ENCODE results near the gene ADAMTS4. TPM values are rescaled to one million over a fixed set of nuclear protein-coding genes. Genes with fewer than 3 reads are reported as not detected.
A peak's percentile ranks its signal among the peaks of the same experiment; 100 is the strongest.

Gene ADAMTS4
- total and polyA plus RNA-seq, 9 of the 15 experiments (the other 6 are each of a cell fraction or from before 2014, with no cell fraction given): 0.07 to 3.7 (median 0.41) TPM

- no peak for TF ChIP-seq ZNF609 (CRISPR knock-in tag; IDR thresholded peaks at IDR 0.05; ENCODE audit: borderline replicate concordance)
- 0 out of 2 replicates have a peak, but pooled peaks have one; percentile 31 for TF ChIP-seq OTX1 (CRISPR knock-in tag; IDR thresholded peaks at IDR 0.05)
- TF ChIP-seq YY1 (IDR thresholded peaks at IDR 0.05; ENCODE audit: borderline replicate concordance in 1 of 3, control insufficient read depth in 1 of 3, extremely low read depth in 1 of 3, insufficient read depth in 3 of 3, insufficient read length in 1 of 3, insufficient replicate concordance in 2 of 3, low read depth in 1 of 3, low read length in 2 of 3): peak in 1 of 3 experiments; percentile 0
- TF ChIP-seq TRIM28 (IDR thresholded peaks at IDR 0.05): no peak
- no peak for TF ChIP-seq CBX5 (IDR thresholded peaks at IDR 0.05; ENCODE audit: borderline replicate concordance, low read depth)
- TF ChIP-seq ZNF589 (CRISPR knock-in tag; IDR thresholded peaks at IDR 0.05; ENCODE audit: low read depth): no peak
- TF ChIP-seq RFX7 (CRISPR knock-in tag; IDR thresholded peaks at IDR 0.05): no peak
- no peak for TF ChIP-seq ILF3 (IDR thresholded peaks at IDR 0.05; ENCODE audit: borderline replicate concordance)
- no peak for TF ChIP-seq ADNP (tag; IDR thresholded peaks at IDR 0.05)
- no peak for TF ChIP-seq AFF1 (IDR thresholded peaks at IDR 0.05; ENCODE audit: low read depth in 1 of 2, partially characterized antibody in 2 of 2)
- TF ChIP-seq ZNF274 (IDR thresholded peaks at IDR 0.05; ENCODE audit: borderline replicate concordance, low read depth, low read length): no peak
- 0 out of 4 replicates have a peak, but pooled peaks of 1 of the 2 experiments have one; percentile 16 for TF ChIP-seq NRF1 (conservative IDR thresholded peaks at IDR 0.05 in 1 of 2, IDR thresholded peaks at IDR 0.05 in 1 of 2)
- TF ChIP-seq MAFK (IDR thresholded peaks at IDR 0.05; ENCODE audit: low read length): no peak
- TF ChIP-seq ZNF449 (CRISPR knock-in tag; IDR thresholded peaks at IDR 0.05): no peak
- peak; percentile 9; the same call in 1 of the 2 replicates for TF ChIP-seq ATF7 (IDR thresholded peaks at IDR 0.05)
These were observed at the start of gene ADAMTS4 (continued) for GRCh38 chr1:161198897-161199431.
